Mesendoderm (in vitro differentiated cells): ENCODE results near the gene CAPZB.
A peak's percentile ranks its signal among the peaks of the same experiment; 100 is the strongest.

Source experiments
- DNase-seq: peaks from one replicate; pipeline ENCODE4 v3.0.0; 2013
- H2AK5ac ChIP-seq: 2 replicates; pipeline ENCODE4 v1.6.1; 2013; ENCODE audit warnings: low read length, inconsistent platforms
- H2BK120ac ChIP-seq: 2 replicates; pipeline ENCODE4 v1.6.1; 2013; ENCODE audit warnings: low read depth, mild to moderate bottlenecking, low read length, moderate library complexity, mixed read lengths
- H2BK15ac ChIP-seq: replicated peaks from 2 replicates; pipeline ENCODE4 v1.6.1; 2013; ENCODE audit warnings: low read depth, mild to moderate bottlenecking, moderate library complexity
- H2BK5ac ChIP-seq: 2 replicates; pipeline ENCODE4 v1.6.1; 2013; ENCODE audit warnings: low read length, inconsistent platforms
- H3K18ac ChIP-seq: 2 replicates; pipeline ENCODE4 v1.6.1; 2013; ENCODE audit warnings: mild to moderate bottlenecking, low read length, mixed read lengths
- H3K23ac ChIP-seq: one replicate; pipeline ENCODE4 v1.6.1; 2013; ENCODE audit warnings: low read length
- H3K27ac ChIP-seq: 2 replicates; pipeline ENCODE4 v1.5.1; 2013; ENCODE audit warnings: low read depth, mild to moderate bottlenecking, inconsistent platforms, low read length, moderate library complexity
- H3K27me3 ChIP-seq: 2 replicates; pipeline ENCODE4 v1.6.1; 2013; ENCODE audit warnings: low read length, control low read depth, mild to moderate bottlenecking, inconsistent platforms; ENCODE audit not compliant: insufficient read depth, poor library complexity
- H3K36me3 ChIP-seq: 2 replicates; pipeline ENCODE4 v1.6.1; 2013; ENCODE audit warnings: low read length, inconsistent platforms; ENCODE audit not compliant: control insufficient read depth, insufficient read depth
- H3K4ac ChIP-seq: one replicate; pipeline ENCODE4 v1.6.1; 2013; ENCODE audit warnings: low read depth, mild to moderate bottlenecking, low read length, moderate library complexity
- H3K4me1 ChIP-seq: 2 replicates; pipeline ENCODE4 v1.6.1; 2013; ENCODE audit warnings: low read depth, low read length, inconsistent platforms; ENCODE audit not compliant: control insufficient read depth
- H3K4me2 ChIP-seq: 2 replicates; pipeline ENCODE4 v1.6.1; 2013; ENCODE audit warnings: low read length
- H3K4me3 ChIP-seq: 2 replicates; pipeline ENCODE4 v1.5.1; 2013; ENCODE audit warnings: mild to moderate bottlenecking, low read length
- H3K56ac ChIP-seq: one replicate; pipeline ENCODE4 v1.6.1; 2013; ENCODE audit warnings: low read length
- H3K79me1 ChIP-seq: 2 replicates; pipeline ENCODE4 v1.6.1; 2013; ENCODE audit warnings: low read length, inconsistent platforms
- H3K79me2 ChIP-seq: 2 replicates; pipeline ENCODE4 v1.6.1; 2013; ENCODE audit warnings: mild to moderate bottlenecking, low read length; ENCODE audit not compliant: control insufficient read depth, insufficient read depth
- H3K9ac ChIP-seq: 2 replicates; pipeline ENCODE4 v1.6.1; 2013; ENCODE audit warnings: low read length, inconsistent platforms
- H4K5ac ChIP-seq: one replicate; pipeline ENCODE4 v1.6.1; 2013; ENCODE audit warnings: low read length
- H4K8ac ChIP-seq: one replicate; pipeline ENCODE4 v1.6.1; 2013; ENCODE audit warnings: low read depth, mild to moderate bottlenecking, control low read depth, low read length, moderate library complexity
- WGBS: extraction: QIAGEN DNeasy Blood & Tissue Kit; methylation state at CpG from one replicate; pipeline ENCODE4 v1.1.7; 2013; ENCODE audit warnings: low lambda C conversion rate, missing lambda C conversion rate; ENCODE audit not compliant: insufficient coverage; ENCODE audit errors: extremely low coverage; 5-methylcytosine and 5-hydroxymethylcytosine counted together

The CAPZB gene

GRCh38 chr1:19365721-19366120 is 119.6 kb downstream of the CAPZB start:
- Histone ChIP-seq H3K9ac (no peak overlapping the region), H3K4me2 (no peak overlapping the region), H2BK120ac (no peak overlapping the region), H3K23ac (no peak overlapping the region), H3K4me3 (no peak overlapping the region), H3K27me3 (no peaks in the 10 kb centered on the region), H3K36me3 (no peaks in the 10 kb centered on the region), H3K79me2 (peaks cover 1% of the 10 kb centered on the region), H4K5ac (no peak overlapping the region), H4K8ac (no peak overlapping the region), H3K79me1 (peaks cover 23% of the 10 kb centered on the region), H2BK5ac (no peak overlapping the region), H3K4me1 (no peaks in the 10 kb centered on the region), H2AK5ac (no peak overlapping the region), H3K18ac (no peak overlapping the region), H3K4ac (no peak overlapping the region), H3K27ac (no peak overlapping the region), H2BK15ac (no peak overlapping the region), H3K56ac (no peak overlapping the region)
- DNase-seq = no peak
- no CpG with 5 or more reads among the region's 10 CpGs for WGBS

GRCh38 chr1:19363536-19364152 is 121.7 kb downstream of the CAPZB start:
- no peak overlapping the region for H3K4me3 ChIP-seq
- H2BK15ac ChIP-seq = no peak overlapping the region
- H4K5ac ChIP-seq = no peak overlapping the region
- no peak overlapping the region for H2BK120ac ChIP-seq
- DNase-seq = peak; percentile 77
- peaks cover 3% of the 10 kb centered on the region for H3K79me2 ChIP-seq
- H3K27me3 ChIP-seq = no peaks in the 10 kb centered on the region
- H2BK5ac ChIP-seq = no peak overlapping the region
- no peaks in the 10 kb centered on the region for H3K36me3 ChIP-seq
- peak overlapping the region; percentile 56 for H3K23ac ChIP-seq
- H4K8ac ChIP-seq = no peak overlapping the region
- H3K56ac ChIP-seq = no peak overlapping the region
- H3K79me1 ChIP-seq = peaks cover 20% of the 10 kb centered on the region
- no peak overlapping the region for H3K9ac ChIP-seq
- no peak overlapping the region for H2AK5ac ChIP-seq
- no peak overlapping the region for H3K18ac ChIP-seq
- no CpG with 5 or more reads among the region's 8 CpGs for WGBS
- H3K27ac ChIP-seq = no peak overlapping the region
- no peak overlapping the region for H3K4ac ChIP-seq
- no peaks in the 10 kb centered on the region for H3K4me1 ChIP-seq
- H3K4me2 ChIP-seq = no peak overlapping the region

- no peaks in the 10 kb centered on the region for H3K4me1 ChIP-seq
- H2BK15ac ChIP-seq = no peak overlapping the region
- H3K27me3 ChIP-seq = no peaks in the 10 kb centered on the region
- DNase-seq = no peak
- no peak overlapping the region for H3K56ac ChIP-seq
- peaks cover 3% of the 10 kb centered on the region for H3K79me2 ChIP-seq
- H3K36me3 ChIP-seq = no peaks in the 10 kb centered on the region
- H3K4ac ChIP-seq = no peak overlapping the region
- H4K5ac ChIP-seq = no peak overlapping the region
- H2BK5ac ChIP-seq = no peak overlapping the region
- no peak overlapping the region for H3K18ac ChIP-seq
- H2BK120ac ChIP-seq = no peak overlapping the region
- H3K79me1 ChIP-seq = peaks cover 16% of the 10 kb centered on the region
- H3K27ac ChIP-seq = no peak overlapping the region
- no peak overlapping the region for H3K9ac ChIP-seq
- no peak overlapping the region for H3K23ac ChIP-seq
- H4K8ac ChIP-seq = no peak overlapping the region
- no CpG with 5 or more reads among the region's 8 CpGs for WGBS
- no peak overlapping the region for H3K4me2 ChIP-seq
- H2AK5ac ChIP-seq = no peak overlapping the region
- no peak overlapping the region for H3K4me3 ChIP-seq
These were observed 123.7 kb downstream of the CAPZB start for GRCh38 chr1:19361611-19362147.

- no peak overlapping the region for H3K4ac ChIP-seq
- no peak overlapping the region for H4K5ac ChIP-seq
- no peak for DNase-seq
- WGBS = no CpG with 5 or more reads among the region's 18 CpGs
- no peak overlapping the region for H3K56ac ChIP-seq
- H2AK5ac ChIP-seq = no peak overlapping the region
- H2BK5ac ChIP-seq = no peak overlapping the region
- H2BK120ac ChIP-seq = no peak overlapping the region
- H2BK15ac ChIP-seq = no peak overlapping the region
- peaks cover 16% of the 10 kb centered on the region for H3K79me1 ChIP-seq
- H3K4me2 ChIP-seq = no peak overlapping the region
- H3K27ac ChIP-seq = no peak overlapping the region
- no peaks in the 10 kb centered on the region for H3K27me3 ChIP-seq
- H3K36me3 ChIP-seq = no peaks in the 10 kb centered on the region
- no peak overlapping the region for H4K8ac ChIP-seq
- no peak overlapping the region for H3K23ac ChIP-seq
- no peak overlapping the region for H3K18ac ChIP-seq
- H3K9ac ChIP-seq = no peak overlapping the region
- H3K4me1 ChIP-seq = no peaks in the 10 kb centered on the region
- peaks cover 3% of the 10 kb centered on the region for H3K79me2 ChIP-seq
- no peak overlapping the region for H3K4me3 ChIP-seq
These were observed 124.3 kb downstream of the CAPZB start for GRCh38 chr1:19360843-19361610.

- no peaks in the 10 kb centered on the region for H3K27me3 ChIP-seq
- peaks cover 3% of the 10 kb centered on the region for H3K79me2 ChIP-seq
- H2AK5ac ChIP-seq = no peak overlapping the region
- no peak overlapping the region for H4K5ac ChIP-seq
- no peak overlapping the region for H4K8ac ChIP-seq
- no peak overlapping the region for H2BK120ac ChIP-seq
- WGBS = no CpG with 5 or more reads among the region's 11 CpGs
- peaks cover 15% of the 10 kb centered on the region for H3K79me1 ChIP-seq
- no peaks in the 10 kb centered on the region for H3K36me3 ChIP-seq
- H3K4ac ChIP-seq = no peak overlapping the region
- DNase-seq = no peak
- no peak overlapping the region for H3K4me2 ChIP-seq
- H3K4me1 ChIP-seq = no peaks in the 10 kb centered on the region
- no peak overlapping the region for H2BK15ac ChIP-seq
- H3K23ac ChIP-seq = no peak overlapping the region
- no peak overlapping the region for H2BK5ac ChIP-seq
- no peak overlapping the region for H3K4me3 ChIP-seq
- H3K56ac ChIP-seq = no peak overlapping the region
- H3K27ac ChIP-seq = no peak overlapping the region
- H3K9ac ChIP-seq = no peak overlapping the region
- H3K18ac ChIP-seq = no peak overlapping the region
These were observed 124.9 kb downstream of the CAPZB start for GRCh38 chr1:19360432-19360831.
